Left lung (tissue), 14 donors: ENCODE measurements around the gene OLIG2. TPM values are rescaled to one million over a fixed set of nuclear protein-coding genes. Genes with fewer than 3 reads are reported as not detected.
A peak's percentile ranks its signal among the peaks of the same experiment; 100 is the strongest.

Experiments
- ATAC-seq: fragments of 200-7000 bp; cut with Tn5 transposase; one replicate; pipeline ENCODE4 v1.9.1; 2020; ENCODE audit warnings: moderate library complexity
- DNase-seq, 4 donors: peaks; one replicate each; pipeline ENCODE4 v3.0.0-alpha.2; 2013 to 2020
- H3K27ac ChIP-seq, 2 donors: fragments of 200-600 bp; sonication (generic) in 1 of 2; one replicate each; pipeline versions ENCODE4 v1.5.0 to v1.8.0; 2020 to 2021
- H3K27me3 ChIP-seq, 2 donors: fragments of 200-600 bp; sonication (generic) in 1 of 2; one replicate each; pipeline versions ENCODE4 v1.5.0 to v1.8.0; 2020 to 2021
- H3K36me3 ChIP-seq, 2 donors: fragments of 200-600 bp; sonication (generic) in 1 of 2; one replicate each; pipeline versions ENCODE4 v1.5.0 to v1.8.0; 2020 to 2021
- H3K4me1 ChIP-seq, 2 donors: fragments of 200-600 bp; one replicate each; pipeline ENCODE4 v1.8.0; 2021
- H3K4me3 ChIP-seq, 2 donors: fragments of 200-600 bp; sonication (generic) in 1 of 2; one replicate each; pipeline versions ENCODE4 v1.5.0 to v1.8.0; 2020 to 2021; ENCODE audit warnings: mild to moderate bottlenecking in 1 of 2
- H3K9me3 ChIP-seq, 2 donors: fragments of 200-600 bp; sonication (generic) in 1 of 2; one replicate each; pipeline versions ENCODE4 v1.5.0 to v1.8.0; 2020 to 2021
- CTCF ChIP-seq, 2 donors: fragments of 200-600 bp; sonication (generic) in 1 of 2; IDR thresholded peaks; one replicate each; pipeline versions ENCODE4 v1.5.0 to v1.8.0; 2021; ENCODE audit warnings: antibody characterized with exemption in 2 of 2
- intact Hi-C, 2 donors: fragments of 100-400 bp; cut with DNase I; formaldehyde crosslinking; loops; one replicate each; pipeline versions ENCODE4 v1.11.2 to v1.14.2; 2022
- long read RNA-seq, 12 donors: library from polyadenylated mRNA in 2 of 12; unstranded in 2 of 12; transcript quantifications; one replicate each; pipeline ENCODE4 v2.0.0 and lab custom pipeline, GENCODE V29; 2019 to 2026
- polyA plus RNA-seq, 6 donors: library from polyadenylated mRNA; unstranded; fragments of 120-200 nt; gene quantifications; one replicate each; pipeline ENCODE4 v1.2.1, GENCODE V29; 2013; ENCODE audit not compliant: insufficient read length in 6 of 6
- total RNA-seq, 2 donors: library from RNA; stranded (reverse); fragmentation: NEBNext Ultra II Directional; extraction: Animal tissue kit (Norgen Biotek cat#: 25700); gene quantifications; one replicate each; pipeline ENCODE4 v1.2.1, GENCODE V29; 2021
- donor health status: DM: no; HTN: yes; CAD: no.
- donor health status: DM: no; HTN: no; CAD: no.

OLIG2 gene
- total RNA-seq (under 1 TPM; 0.23 to 0.47 TPM), polyA plus RNA-seq (not detected)
- long read RNA-seq, donor 1, result 0 reads
- long read RNA-seq, donor 2, result 0 reads
- long read RNA-seq, donor 3, result 0 reads
- long read RNA-seq, donor 4, result 0 reads
- long read RNA-seq, donor 5, result 0 reads
- long read RNA-seq, donor 6, result 0 reads
- long read RNA-seq, donor 7, partial matches to known transcripts, result 0 of 1 reads
- long read RNA-seq, donor 7, other reads (novel, unspliced or antisense), result 0 of 1 reads
- long read RNA-seq, donor 8, result 0 reads
- long read RNA-seq, donor 9, result 0 reads
- long read RNA-seq, donor 10, result 0 reads
- long read RNA-seq, donor 11, transcript OLIG2-201 (1 exons, 3,262 nt), result minor isoform, 91 of 192 reads
- long read RNA-seq, donor 11, transcript OLIG2-202 (2 exons, 2,578 nt), result major isoform, 92 of 192 reads
- long read RNA-seq, donor 11, transcript OLIG2-203 (2 exons, 575 nt), result minor isoform, 9 of 192 reads
- long read RNA-seq, donor 11, partial matches to known transcripts, result 0 of 192 reads
- long read RNA-seq, donor 11, other reads (novel, unspliced or antisense), result 0 of 192 reads
- long read RNA-seq, donor 12, result 0 reads

- ATAC-seq, result no peak
- no peaks in the 10 kb centered on the region for H3K9me3 ChIP-seq
- H3K4me1 ChIP-seq, result peaks cover 0 to 82% of the 10 kb centered on the region in 2 donors
- H3K27ac ChIP-seq, result no peak within 1 kb of the TSS
- intact Hi-C loops, result no loop called here
- peak within 1 kb of the TSS in 1 of 2 donors; percentile 19 for H3K4me3 ChIP-seq
- DNase-seq, result peak in 1 of 4 donors; percentile 83
- peaks cover 99 to 100% of the 10 kb centered on the region in 2 donors for H3K27me3 ChIP-seq
- H3K36me3 ChIP-seq, result no peaks in the 10 kb centered on the region
- no peak for TF ChIP-seq CTCF (IDR thresholded peaks at IDR 0.05)
Observed at GRCh38 chr21:33025489-33026442, at the start of gene OLIG2. OLIG2 (plus strand) TSS chr21:33025935; CDS start chr21:33026863, 928 bp downstream.

- no peak for TF ChIP-seq CTCF (IDR thresholded peaks at IDR 0.05)
- Histone ChIP-seq H3K27me3 (peaks cover 0 to 27% of the 10 kb centered on the region in 2 donors), H3K4me1 (no peaks in the 10 kb centered on the region), H3K4me3 (no peak overlapping the region), H3K27ac (no peak overlapping the region), H3K36me3 (no peaks in the 10 kb centered on the region), H3K9me3 (no peaks in the 10 kb centered on the region)
- DNase-seq (peak in 1 of 4 donors; percentile 52), ATAC-seq (no peak)
- intact Hi-C loops, result no loop called here
Observed at GRCh38 chr21:32976791-32977190, 48.9 kb upstream of the OLIG2 start.

GRCh38 chr21:32977216-32977615 lies 48.5 kb upstream of the OLIG2 start:
- Histone ChIP-seq H3K4me3 (no peak overlapping the region), H3K9me3 (no peaks in the 10 kb centered on the region), H3K4me1 (no peaks in the 10 kb centered on the region), H3K27me3 (peaks cover 0 to 28% of the 10 kb centered on the region in 2 donors), H3K36me3 (no peaks in the 10 kb centered on the region), H3K27ac (no peak overlapping the region)
- intact Hi-C loops, result no loop called here
- ATAC-seq (no peak), DNase-seq (no peak)
- TF ChIP-seq CTCF (IDR thresholded peaks at IDR 0.05), result no peak

- Histone ChIP-seq H3K4me3 (no peak overlapping the region), H3K36me3 (no peaks in the 10 kb centered on the region), H3K4me1 (no peaks in the 10 kb centered on the region), H3K9me3 (no peaks in the 10 kb centered on the region), H3K27ac (no peak overlapping the region), H3K27me3 (peaks cover 0 to 34% of the 10 kb centered on the region in 2 donors)
- intact Hi-C loops, result no loop called here
- no peak for ATAC-seq
- TF ChIP-seq CTCF (IDR thresholded peaks at IDR 0.05), result no peak
- peak in 1 of 4 donors; percentile 56 for DNase-seq
Observed at GRCh38 chr21:32978331-32979270, 47.1 kb upstream of the OLIG2 start.
